Measurements from ENCODE around the gene ARHGEF6. TPM values are rescaled to one million over a fixed set of nuclear protein-coding genes. Genes with fewer than 3 reads are reported as not detected.
"Not testable (repeated sequence)": the region's sequence is repeated elsewhere in the genome, so short reads cannot be mapped to it uniquely, and the experiment has no call there.

The ARHGEF6 gene
- total RNA-seq, 2 donors from 2014 or later = 5.7 to 8.2 TPM

DNA sequence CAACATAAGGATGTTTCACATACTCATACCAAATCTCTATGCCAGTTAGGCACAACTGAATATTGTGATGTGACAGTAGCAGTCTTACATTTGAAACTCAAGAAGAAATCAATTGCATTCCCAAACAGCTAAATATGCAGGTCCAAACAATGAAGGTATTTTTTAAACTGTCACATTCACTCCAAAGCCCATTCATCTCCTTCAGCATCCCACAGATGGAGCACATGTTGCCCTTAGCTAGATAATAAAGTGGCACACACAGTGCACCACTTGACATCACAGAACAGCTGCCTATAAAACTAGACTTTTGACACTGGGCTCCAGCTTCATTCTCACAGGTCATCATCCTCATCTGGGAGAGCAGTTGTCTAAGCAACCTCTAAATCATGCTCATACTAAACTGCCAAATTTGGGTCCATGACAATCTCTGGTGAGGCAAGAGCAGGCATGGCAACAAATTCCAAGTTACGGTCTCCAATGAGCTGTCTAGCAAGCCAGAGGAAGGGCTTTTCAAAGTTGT is 26.2 kb upstream of the ARHGEF6 start:
- intact Hi-C loops (cut with DNase I) = no loop called here
- DNase-seq = no peak
- no peak for ATAC-seq
- H3K36me3 ChIP-seq (replicated peaks in 1 of 2; ENCODE audit: insufficient read depth in 1 of 2, low read depth in 2 of 2) = no peaks in the 10 kb centered on the region
- no peak overlapping the region for H3K4me3 ChIP-seq
- no peaks in the 10 kb centered on the region for H3K27me3 ChIP-seq
- H3K4me1 ChIP-seq = no peaks in the 10 kb centered on the region
- H3K27ac ChIP-seq = no peak overlapping the region
- no peaks in the 10 kb centered on the region for H3K9me3 ChIP-seq
- WGBS, 2 donors = 91 to 100% methylated on average over 1 of the region's 1 CpG
- TF ChIP-seq, protein P1, sequence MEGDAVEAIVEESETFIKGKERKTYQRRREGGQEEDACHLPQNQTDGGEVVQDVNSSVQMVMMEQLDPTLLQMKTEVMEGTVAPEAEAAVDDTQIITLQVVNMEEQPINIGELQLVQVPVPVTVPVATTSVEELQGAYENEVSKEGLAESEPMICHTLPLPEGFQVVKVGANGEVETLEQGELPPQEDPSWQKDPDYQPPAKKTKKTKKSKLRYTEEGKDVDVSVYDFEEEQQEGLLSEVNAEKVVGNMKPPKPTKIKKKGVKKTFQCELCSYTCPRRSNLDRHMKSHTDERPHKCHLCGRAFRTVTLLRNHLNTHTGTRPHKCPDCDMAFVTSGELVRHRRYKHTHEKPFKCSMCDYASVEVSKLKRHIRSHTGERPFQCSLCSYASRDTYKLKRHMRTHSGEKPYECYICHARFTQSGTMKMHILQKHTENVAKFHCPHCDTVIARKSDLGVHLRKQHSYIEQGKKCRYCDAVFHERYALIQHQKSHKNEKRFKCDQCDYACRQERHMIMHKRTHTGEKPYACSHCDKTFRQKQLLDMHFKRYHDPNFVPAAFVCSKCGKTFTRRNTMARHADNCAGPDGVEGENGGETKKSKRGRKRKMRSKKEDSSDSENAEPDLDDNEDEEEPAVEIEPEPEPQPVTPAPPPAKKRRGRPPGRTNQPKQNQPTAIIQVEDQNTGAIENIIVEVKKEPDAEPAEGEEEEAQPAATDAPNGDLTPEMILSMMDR (IDR thresholded peaks at IDR 0.05) = no peak
- no peak for TF ChIP-seq POLR2A (IDR thresholded peaks at IDR 0.05)

DNA sequence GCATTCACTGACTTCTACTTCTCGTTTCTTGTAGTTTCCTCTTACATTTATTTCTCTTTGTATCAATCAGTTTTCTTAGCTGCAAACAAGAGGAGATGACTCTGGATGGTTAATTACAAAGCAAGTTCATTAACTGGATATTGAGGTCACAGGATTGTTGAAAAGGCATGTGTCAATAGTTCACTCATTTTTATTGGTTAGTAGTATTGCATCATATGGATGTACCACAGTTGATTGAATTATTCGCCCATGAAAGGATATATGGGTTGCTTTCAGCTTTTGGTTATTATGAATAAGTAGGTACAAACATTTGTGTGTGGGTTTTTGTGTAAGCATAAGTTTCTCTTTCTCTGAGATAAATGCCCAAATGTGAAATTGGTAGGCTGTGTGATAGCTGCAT is 21.8 kb upstream of the ARHGEF6 start:
- Histone ChIP-seq H3K36me3 (replicated peaks in 1 of 2; ENCODE audit: insufficient read depth in 1 of 2, low read depth in 2 of 2) (no peaks in the 10 kb centered on the region), H3K9me3 (no peaks in the 10 kb centered on the region), H3K27me3 (no peaks in the 10 kb centered on the region), H3K4me1 (no peaks in the 10 kb centered on the region), H3K4me3 (no peak overlapping the region), H3K27ac (no peak overlapping the region)
- DNase-seq (no peak), ATAC-seq (no peak)
- intact Hi-C loops (cut with DNase I) = no loop called here
- WGBS, 2 donors = 80 to 94% methylated on average over 2 of the region's 2 CpGs
- TF ChIP-seq, protein P1 (IDR thresholded peaks at IDR 0.05) = no peak
- TF ChIP-seq POLR2A (IDR thresholded peaks at IDR 0.05) = no peak

DNA sequence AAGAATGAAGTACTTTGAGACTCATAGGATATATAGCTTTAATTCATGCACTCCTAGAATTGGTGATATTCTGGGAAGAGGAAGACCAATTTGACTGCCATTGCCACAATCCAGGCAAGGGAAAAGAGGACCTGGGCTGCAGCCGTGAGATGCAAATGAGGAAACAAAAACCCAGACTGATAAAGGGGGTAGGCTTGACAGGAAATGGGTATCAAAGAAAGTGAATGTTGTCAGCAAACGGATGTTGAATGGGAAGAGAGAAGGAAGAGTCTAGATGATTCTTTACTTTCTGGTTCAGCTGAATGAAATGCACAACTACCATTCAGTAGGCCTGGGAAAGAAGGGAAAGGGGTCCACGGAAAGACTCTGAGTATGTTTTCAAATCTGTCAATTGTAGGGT is 17.1 kb upstream of the ARHGEF6 start:
- H3K4me3 ChIP-seq = no peak overlapping the region
- H3K27ac ChIP-seq = no peak overlapping the region
- intact Hi-C loops (cut with DNase I) = no loop called here
- DNase-seq (no peak), ATAC-seq (no peak)
- no peaks in the 10 kb centered on the region for H3K27me3 ChIP-seq
- no peaks in the 10 kb centered on the region for H3K4me1 ChIP-seq
- 32 to 63% methylated on average over 3 of the region's 3 CpGs for WGBS, 2 donors
- no peaks in the 10 kb centered on the region for H3K9me3 ChIP-seq
- no peaks in the 10 kb centered on the region for H3K36me3 ChIP-seq (replicated peaks in 1 of 2; ENCODE audit: insufficient read depth in 1 of 2, low read depth in 2 of 2)
- no peak for TF ChIP-seq POLR2A (IDR thresholded peaks at IDR 0.05)
- TF ChIP-seq, protein P1 (IDR thresholded peaks at IDR 0.05) = no peak

DNA sequence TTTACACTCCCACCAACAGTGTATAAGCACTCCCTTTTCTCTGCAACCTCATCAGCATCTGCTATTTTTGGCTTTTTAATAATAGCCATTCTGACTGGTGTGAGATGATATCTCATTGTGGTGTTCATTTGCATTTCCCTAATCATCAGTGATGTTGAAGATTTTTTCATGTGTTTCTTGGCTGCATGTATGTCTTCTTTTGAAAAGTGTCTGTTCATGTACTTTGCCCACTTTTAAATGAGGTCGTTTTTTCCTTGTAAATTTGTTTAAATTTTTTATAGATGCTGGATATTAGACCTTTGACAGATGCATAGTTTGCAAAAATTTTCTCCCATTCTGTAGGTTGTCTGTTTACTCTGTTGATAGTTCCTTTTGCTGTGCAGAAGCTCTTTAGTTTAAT is 14.4 kb upstream of the ARHGEF6 start:
- WGBS, 2 donors = 57 to 75% methylated on average over 1 of the region's 1 CpG
- H3K9me3 ChIP-seq; H3K4me3 ChIP-seq; DNase-seq; H3K27ac ChIP-seq; H3K27me3 ChIP-seq; H3K4me1 ChIP-seq; intact Hi-C loops (cut with DNase I); H3K36me3 ChIP-seq (replicated peaks in 1 of 2; ENCODE audit: insufficient read depth in 1 of 2, low read depth in 2 of 2); ATAC-seq: not testable (repeated sequence)

DNA sequence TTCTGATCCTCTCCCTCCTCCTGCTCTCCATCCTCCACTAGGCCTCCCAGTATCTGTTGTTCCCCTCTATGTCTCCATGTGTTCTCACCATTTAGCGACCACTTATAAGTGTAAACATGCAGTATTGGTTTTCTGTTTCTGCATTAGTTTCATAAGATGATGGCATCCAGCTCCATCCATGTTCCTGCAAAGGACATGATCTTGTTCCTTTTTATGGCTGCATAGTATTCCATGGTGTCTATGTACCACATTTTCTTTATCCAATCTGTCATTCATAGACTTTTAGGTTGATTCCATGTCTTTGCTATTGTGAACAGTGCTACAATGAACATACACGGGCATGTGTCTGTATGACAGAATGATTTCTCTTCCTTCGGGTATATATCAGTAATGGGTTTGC is 13.9 kb upstream of the ARHGEF6 start:
- H3K36me3 ChIP-seq (replicated peaks in 1 of 2; ENCODE audit: insufficient read depth in 1 of 2, low read depth in 2 of 2); DNase-seq; H3K9me3 ChIP-seq; ATAC-seq; H3K27ac ChIP-seq; H3K4me1 ChIP-seq; H3K27me3 ChIP-seq; H3K4me3 ChIP-seq; intact Hi-C loops (cut with DNase I): not testable (repeated sequence)
- WGBS, 2 donors = 93 to 94% methylated on average over 2 to 3 of the region's 3 CpGs

DNA sequence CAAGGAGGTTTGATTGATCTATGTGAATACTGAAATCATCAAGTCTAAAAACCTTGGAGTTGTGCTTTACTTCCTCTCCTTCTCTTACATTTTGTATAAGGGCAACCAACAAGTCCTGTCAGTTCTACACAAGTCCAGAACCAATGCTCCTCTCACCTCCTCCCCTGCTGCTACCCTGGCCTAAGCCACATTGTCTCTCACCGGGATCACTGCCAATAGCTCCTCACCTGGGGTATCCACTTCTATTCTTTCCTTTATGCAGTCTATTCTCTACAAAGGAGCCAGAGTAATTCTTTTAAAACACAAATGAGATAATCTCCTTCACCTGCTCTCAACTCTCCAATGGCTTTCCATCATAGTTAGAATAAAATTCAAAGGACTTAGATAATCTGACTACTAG is 13.3 kb upstream of the ARHGEF6 start:
- no peaks in the 10 kb centered on the region for H3K27me3 ChIP-seq
- no peaks in the 10 kb centered on the region for H3K4me1 ChIP-seq
- intact Hi-C loops (cut with DNase I) = no loop called here
- ATAC-seq = no peak
- WGBS, 2 donors = 33 to 50% methylated on average over 1 of the region's 1 CpG
- DNase-seq = no peak
- TF ChIP-seq, protein P1 (IDR thresholded peaks at IDR 0.05) = no peak
- no peak for TF ChIP-seq POLR2A (IDR thresholded peaks at IDR 0.05)
- no peaks in the 10 kb centered on the region for H3K36me3 ChIP-seq (replicated peaks in 1 of 2; ENCODE audit: insufficient read depth in 1 of 2, low read depth in 2 of 2)
- no peak overlapping the region for H3K4me3 ChIP-seq
- no peaks in the 10 kb centered on the region for H3K9me3 ChIP-seq
- H3K27ac ChIP-seq = no peak overlapping the region
